ENCODE measurements around the gene VWA5B1.

VWA5B1 gene

DNA sequence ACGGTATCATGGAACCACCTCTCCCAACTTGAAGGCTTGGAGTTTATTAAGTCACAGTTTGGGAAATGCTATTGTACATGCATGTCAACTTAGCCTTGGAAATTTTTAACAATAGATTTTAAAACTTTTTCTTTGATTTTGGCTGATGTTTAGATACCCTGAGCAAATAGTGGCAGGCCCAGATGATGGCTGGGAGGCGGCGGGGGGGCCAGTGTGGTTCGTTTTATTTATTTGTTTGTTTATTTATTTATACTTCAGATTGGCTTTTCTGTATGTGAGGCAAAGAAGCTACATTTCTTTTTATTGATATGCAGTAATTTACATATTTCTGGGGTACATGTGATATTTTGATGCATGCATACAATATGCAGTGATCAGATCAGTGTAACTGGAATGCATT lies 82.0 kb downstream of the VWA5B1 start:
- Histone ChIP-seq H2BK15ac (replicated peaks; ENCODE audit: low read depth) (no peak overlapping the region), H3K9ac (ENCODE audit: low read length) (no peak overlapping the region), H3K4me1 (ENCODE audit: control insufficient read depth, low read depth, low read length) (no peaks in the 10 kb centered on the region), H3K27ac (ENCODE audit: low read depth, low read length) (no peak overlapping the region), H2AK5ac (ENCODE audit: low read length) (no peak overlapping the region), H3K4ac (ENCODE audit: low read depth, low read length) (no peak overlapping the region), H3K36me3 (ENCODE audit: control insufficient read depth, insufficient read depth, low read length) (no peaks in the 10 kb centered on the region), H2BK5ac (ENCODE audit: low read length) (no peak overlapping the region), H3K23ac (ENCODE audit: low read length) (no peak overlapping the region), H3K79me1 (ENCODE audit: low read length) (no peaks in the 10 kb centered on the region), H3K56ac (ENCODE audit: low read length) (no peak overlapping the region), H3K18ac (ENCODE audit: low read length) (no peak overlapping the region), H3K27me3 (ENCODE audit: insufficient read depth, low read length, poor library complexity) (peaks cover 4% of the 10 kb centered on the region), H3K79me2 (ENCODE audit: control insufficient read depth, insufficient read depth, low read length) (no peaks in the 10 kb centered on the region), H3K4me3 (ENCODE audit: low read length) (no peak overlapping the region), H3K4me2 (ENCODE audit: low read length) (no peak overlapping the region), H2BK120ac (ENCODE audit: low read depth, low read length) (no peak overlapping the region), H4K5ac (ENCODE audit: low read length) (no peak overlapping the region), H4K8ac (ENCODE audit: low read depth, low read length) (no peak overlapping the region)
- WGBS (ENCODE audit: extremely low coverage, insufficient coverage, low lambda C conversion rate): no CpG with 5 or more reads among the region's 4 CpGs
- no peak for DNase-seq

DNA sequence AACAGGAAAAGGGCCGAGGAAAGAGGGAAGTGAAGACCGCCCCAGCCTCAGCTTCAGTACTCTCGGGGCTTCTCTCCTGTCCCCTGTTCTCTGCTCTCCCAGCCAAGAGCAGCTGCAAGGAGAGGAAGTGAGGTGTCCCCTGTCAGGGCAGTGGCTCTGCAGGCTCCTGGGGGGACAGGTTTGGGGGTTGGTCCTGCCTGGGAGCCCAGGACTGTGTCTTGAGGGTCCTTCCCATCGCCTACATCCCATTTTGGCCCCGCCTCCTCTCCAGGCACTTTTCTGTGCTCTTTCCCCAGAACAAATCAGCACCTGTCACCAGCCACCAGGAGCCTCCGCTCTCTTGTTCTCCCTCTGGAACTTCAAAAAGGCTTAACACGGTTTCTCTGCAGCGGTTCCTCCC lies 82.6 kb downstream of the VWA5B1 start:
- H3K27ac ChIP-seq (ENCODE audit: low read depth, low read length): no peak overlapping the region
- no peaks in the 10 kb centered on the region for H3K79me1 ChIP-seq (ENCODE audit: low read length)
- no CpG with 5 or more reads among the region's 8 CpGs for WGBS (ENCODE audit: extremely low coverage, insufficient coverage, low lambda C conversion rate)
- no peaks in the 10 kb centered on the region for H3K4me1 ChIP-seq (ENCODE audit: control insufficient read depth, low read depth, low read length)
- no peak overlapping the region for H2BK120ac ChIP-seq (ENCODE audit: low read depth, low read length)
- H2BK15ac ChIP-seq (replicated peaks; ENCODE audit: low read depth): no peak overlapping the region
- H4K8ac ChIP-seq (ENCODE audit: low read depth, low read length): no peak overlapping the region
- H3K4me3 ChIP-seq (ENCODE audit: low read length): no peak overlapping the region
- no peak overlapping the region for H3K9ac ChIP-seq (ENCODE audit: low read length)
- H3K23ac ChIP-seq (ENCODE audit: low read length): no peak overlapping the region
- DNase-seq: no peak
- no peak overlapping the region for H4K5ac ChIP-seq (ENCODE audit: low read length)
- H2BK5ac ChIP-seq (ENCODE audit: low read length): no peak overlapping the region
- no peak overlapping the region for H3K18ac ChIP-seq (ENCODE audit: low read length)
- no peak overlapping the region for H3K4ac ChIP-seq (ENCODE audit: low read depth, low read length)
- no peak overlapping the region for H3K56ac ChIP-seq (ENCODE audit: low read length)
- no peak overlapping the region for H3K4me2 ChIP-seq (ENCODE audit: low read length)
- H2AK5ac ChIP-seq (ENCODE audit: low read length): no peak overlapping the region
- no peaks in the 10 kb centered on the region for H3K79me2 ChIP-seq (ENCODE audit: control insufficient read depth, insufficient read depth, low read length)
- H3K36me3 ChIP-seq (ENCODE audit: control insufficient read depth, insufficient read depth, low read length): no peaks in the 10 kb centered on the region
- H3K27me3 ChIP-seq (ENCODE audit: insufficient read depth, low read length, poor library complexity): peaks cover 3% of the 10 kb centered on the region

DNA sequence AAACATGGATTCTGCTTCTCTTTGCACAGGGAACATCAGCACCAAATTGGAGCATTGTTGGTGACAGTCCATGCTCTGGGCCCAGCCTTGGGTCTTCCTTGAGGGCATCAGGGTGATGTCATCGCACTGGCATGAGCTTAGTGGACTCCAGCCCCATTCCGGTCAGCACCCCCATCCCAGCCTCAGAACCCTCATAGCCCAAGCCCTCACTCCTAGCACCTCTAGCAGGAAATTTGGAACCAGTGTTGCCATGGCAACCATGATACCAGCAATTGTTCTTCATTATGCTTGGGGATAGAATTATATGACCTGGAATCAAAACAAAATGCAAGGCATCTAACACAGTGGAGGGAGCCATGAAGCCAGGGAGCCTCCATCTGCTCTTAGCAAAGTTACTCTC lies 83.1 kb downstream of the VWA5B1 start:
- Histone ChIP-seq H2BK15ac (replicated peaks; ENCODE audit: low read depth) (no peak overlapping the region), H3K9ac (ENCODE audit: low read length) (no peak overlapping the region), H3K4me1 (ENCODE audit: control insufficient read depth, low read depth, low read length) (no peaks in the 10 kb centered on the region), H3K23ac (ENCODE audit: low read length) (no peak overlapping the region), H3K4me3 (ENCODE audit: low read length) (no peak overlapping the region), H2BK120ac (ENCODE audit: low read depth, low read length) (no peak overlapping the region), H2BK5ac (ENCODE audit: low read length) (no peak overlapping the region), H3K27me3 (ENCODE audit: insufficient read depth, low read length, poor library complexity) (no peaks in the 10 kb centered on the region), H3K56ac (ENCODE audit: low read length) (no peak overlapping the region), H3K4me2 (ENCODE audit: low read length) (no peak overlapping the region), H3K79me2 (ENCODE audit: control insufficient read depth, insufficient read depth, low read length) (no peaks in the 10 kb centered on the region), H3K4ac (ENCODE audit: low read depth, low read length) (no peak overlapping the region), H3K36me3 (ENCODE audit: control insufficient read depth, insufficient read depth, low read length) (no peaks in the 10 kb centered on the region), H3K27ac (ENCODE audit: low read depth, low read length) (no peak overlapping the region), H3K79me1 (ENCODE audit: low read length) (no peaks in the 10 kb centered on the region), H4K5ac (ENCODE audit: low read length) (no peak overlapping the region), H4K8ac (ENCODE audit: low read depth, low read length) (no peak overlapping the region), H3K18ac (ENCODE audit: low read length) (no peak overlapping the region), H2AK5ac (ENCODE audit: low read length) (no peak overlapping the region)
- WGBS (ENCODE audit: extremely low coverage, insufficient coverage, low lambda C conversion rate): no CpG with 5 or more reads among the region's 2 CpGs
- no peak for DNase-seq

DNA sequence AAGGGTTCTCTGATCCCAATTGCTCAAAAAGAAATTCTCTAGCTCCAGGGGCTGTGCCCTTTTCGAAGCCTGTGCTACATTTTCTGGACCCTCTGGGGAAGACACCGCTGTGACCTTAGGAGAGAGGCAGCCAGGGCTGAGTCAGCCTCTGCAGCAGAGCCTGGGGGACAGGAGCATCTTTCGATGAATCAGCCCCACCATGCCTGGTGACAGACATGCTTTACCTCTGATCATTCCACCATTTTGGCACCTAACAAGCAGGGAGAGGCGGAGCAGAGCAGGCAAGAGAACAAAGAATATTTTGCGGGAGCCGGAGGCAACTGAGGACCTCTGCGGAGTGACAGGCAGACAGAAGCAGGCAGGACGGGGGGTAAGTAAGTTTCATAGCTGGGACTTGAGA lies 84.9 kb downstream of the VWA5B1 start:
- no peak overlapping the region for H3K9ac ChIP-seq (ENCODE audit: low read length)
- H3K27ac ChIP-seq (ENCODE audit: low read depth, low read length): no peak overlapping the region

DNA sequence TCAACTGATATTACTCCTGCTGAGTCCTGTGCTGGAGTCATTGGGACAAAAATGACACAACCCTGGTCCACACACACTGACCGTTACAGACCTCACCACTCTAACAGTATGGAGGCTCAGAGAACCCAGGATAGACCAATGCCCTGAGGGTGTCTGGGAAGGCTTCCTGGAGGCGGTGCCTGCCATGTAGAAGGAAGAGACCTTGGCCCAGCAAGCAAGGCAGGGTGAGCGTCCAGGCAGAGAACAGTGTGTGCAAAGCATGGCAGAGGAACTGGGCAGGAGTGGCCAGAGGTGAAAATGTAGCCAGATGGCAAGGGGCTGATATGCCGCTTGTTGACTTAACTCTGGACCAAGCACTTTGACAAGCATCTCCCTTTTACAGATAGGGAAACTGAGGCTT lies 85.5 kb downstream of the VWA5B1 start:
- H3K23ac ChIP-seq (ENCODE audit: low read length): no peak overlapping the region
- no peak overlapping the region for H3K18ac ChIP-seq (ENCODE audit: low read length)
- DNase-seq: no peak
- no peak overlapping the region for H3K4me3 ChIP-seq (ENCODE audit: low read length)
- H4K8ac ChIP-seq (ENCODE audit: low read depth, low read length): no peak overlapping the region
- H2BK15ac ChIP-seq (replicated peaks; ENCODE audit: low read depth): no peak overlapping the region
- no peak overlapping the region for H2BK5ac ChIP-seq (ENCODE audit: low read length)
- H3K36me3 ChIP-seq (ENCODE audit: control insufficient read depth, insufficient read depth, low read length): no peaks in the 10 kb centered on the region
- no peak overlapping the region for H3K4me2 ChIP-seq (ENCODE audit: low read length)
- H3K79me2 ChIP-seq (ENCODE audit: control insufficient read depth, insufficient read depth, low read length): no peaks in the 10 kb centered on the region
- H3K4ac ChIP-seq (ENCODE audit: low read depth, low read length): no peak overlapping the region
- no peak overlapping the region for H4K5ac ChIP-seq (ENCODE audit: low read length)
- WGBS (ENCODE audit: extremely low coverage, insufficient coverage, low lambda C conversion rate): no CpG with 5 or more reads among the region's 4 CpGs
- no peak overlapping the region for H3K56ac ChIP-seq (ENCODE audit: low read length)
- no peak overlapping the region for H2AK5ac ChIP-seq (ENCODE audit: low read length)
- H3K4me1 ChIP-seq (ENCODE audit: control insufficient read depth, low read depth, low read length): no peaks in the 10 kb centered on the region
- H3K9ac ChIP-seq (ENCODE audit: low read length): no peak overlapping the region
- H3K27me3 ChIP-seq (ENCODE audit: insufficient read depth, low read length, poor library complexity): no peaks in the 10 kb centered on the region
- no peak overlapping the region for H2BK120ac ChIP-seq (ENCODE audit: low read depth, low read length)
- no peaks in the 10 kb centered on the region for H3K79me1 ChIP-seq (ENCODE audit: low read length)
- H3K27ac ChIP-seq (ENCODE audit: low read depth, low read length): no peak overlapping the region

More for the DNA sequence above, 84.9 kb downstream of the VWA5B1 start:
- Histone ChIP-seq H3K4me2 (ENCODE audit: low read length) (no peak overlapping the region), H3K23ac (ENCODE audit: low read length) (no peak overlapping the region), H3K56ac (ENCODE audit: low read length) (no peak overlapping the region), H3K4ac (ENCODE audit: low read depth, low read length) (no peak overlapping the region), H4K8ac (ENCODE audit: low read depth, low read length) (no peak overlapping the region), H4K5ac (ENCODE audit: low read length) (no peak overlapping the region), H3K36me3 (ENCODE audit: control insufficient read depth, insufficient read depth, low read length) (no peaks in the 10 kb centered on the region), H2AK5ac (ENCODE audit: low read length) (no peak overlapping the region), H3K79me2 (ENCODE audit: control insufficient read depth, insufficient read depth, low read length) (no peaks in the 10 kb centered on the region), H2BK120ac (ENCODE audit: low read depth, low read length) (no peak overlapping the region), H3K4me1 (ENCODE audit: control insufficient read depth, low read depth, low read length) (no peaks in the 10 kb centered on the region), H3K27me3 (ENCODE audit: insufficient read depth, low read length, poor library complexity) (no peaks in the 10 kb centered on the region), H2BK5ac (ENCODE audit: low read length) (no peak overlapping the region), H3K79me1 (ENCODE audit: low read length) (no peaks in the 10 kb centered on the region), H3K4me3 (ENCODE audit: low read length) (no peak overlapping the region), H2BK15ac (replicated peaks; ENCODE audit: low read depth) (no peak overlapping the region), H3K18ac (ENCODE audit: low read length) (no peak overlapping the region)
- no peak for DNase-seq
- no CpG with 5 or more reads among the region's 8 CpGs for WGBS (ENCODE audit: extremely low coverage, insufficient coverage, low lambda C conversion rate)

DNA sequence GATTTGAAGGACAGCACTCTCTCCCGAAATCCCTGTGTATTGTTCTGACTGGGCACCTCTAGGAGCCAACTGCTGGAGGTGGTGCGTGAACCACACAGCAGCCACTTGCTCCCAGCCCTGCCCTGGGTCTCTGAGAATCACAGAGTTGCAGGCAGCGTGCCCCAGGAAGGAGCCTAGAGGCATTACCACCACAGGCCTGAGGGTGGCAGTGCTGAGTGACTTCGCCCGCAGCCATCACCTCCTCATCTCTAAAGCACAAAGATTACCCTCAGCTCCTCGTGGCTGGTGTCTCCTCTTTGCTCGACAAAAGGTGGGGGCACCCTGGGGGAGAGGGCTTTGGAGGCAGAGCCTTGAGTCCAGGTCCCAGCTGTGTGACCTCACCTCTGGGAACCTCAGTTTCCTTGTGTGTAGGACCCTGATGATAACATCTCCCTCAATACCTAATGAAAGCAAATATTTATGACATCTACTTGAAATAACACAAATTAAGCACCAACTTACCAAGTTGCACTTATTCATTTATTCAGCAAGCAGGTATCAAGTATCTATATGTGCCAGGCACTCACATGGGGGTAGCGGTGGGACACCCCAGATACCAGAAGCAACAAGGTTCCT lies 86.3 kb downstream of the VWA5B1 start:
- Histone ChIP-seq H4K8ac (ENCODE audit: low read depth, low read length) (no peak overlapping the region), H3K79me2 (ENCODE audit: control insufficient read depth, insufficient read depth, low read length) (no peaks in the 10 kb centered on the region), H3K9ac (ENCODE audit: low read length) (no peak overlapping the region), H3K36me3 (ENCODE audit: control insufficient read depth, insufficient read depth, low read length) (no peaks in the 10 kb centered on the region), H3K23ac (ENCODE audit: low read length) (no peak overlapping the region), H3K56ac (ENCODE audit: low read length) (no peak overlapping the region), H3K18ac (ENCODE audit: low read length) (no peak overlapping the region), H3K4me3 (ENCODE audit: low read length) (no peak overlapping the region), H2BK15ac (replicated peaks; ENCODE audit: low read depth) (no peak overlapping the region), H2BK120ac (ENCODE audit: low read depth, low read length) (no peak overlapping the region), H3K4me1 (ENCODE audit: control insufficient read depth, low read depth, low read length) (no peaks in the 10 kb centered on the region), H3K4me2 (ENCODE audit: low read length) (no peak overlapping the region), H2AK5ac (ENCODE audit: low read length) (no peak overlapping the region), H2BK5ac (ENCODE audit: low read length) (no peak overlapping the region), H3K27ac (ENCODE audit: low read depth, low read length) (no peak overlapping the region), H3K79me1 (ENCODE audit: low read length) (no peaks in the 10 kb centered on the region), H3K27me3 (ENCODE audit: insufficient read depth, low read length, poor library complexity) (no peaks in the 10 kb centered on the region), H4K5ac (ENCODE audit: low read length) (no peak overlapping the region), H3K4ac (ENCODE audit: low read depth, low read length) (no peak overlapping the region)
- DNase-seq: peak; percentile 63
- WGBS (ENCODE audit: extremely low coverage, insufficient coverage, low lambda C conversion rate): no CpG with 5 or more reads among the region's 8 CpGs
